SIG-M5 treated with dmso at 0.1 percent for 504 hours (cell line): ENCODE measurements around the gene ITSN2.
"Not testable (repeated sequence)": the region's sequence is repeated elsewhere in the genome, so short reads cannot be mapped to it uniquely, and the experiment has no call there.

ENCODE experiments used
- DNase-seq: peaks from one replicate; lab custom pipeline; 2025; ENCODE audit not compliant: unreplicated experiment; lab: John Stamatoyannopoulos, UW

Gene ITSN2

DNA sequence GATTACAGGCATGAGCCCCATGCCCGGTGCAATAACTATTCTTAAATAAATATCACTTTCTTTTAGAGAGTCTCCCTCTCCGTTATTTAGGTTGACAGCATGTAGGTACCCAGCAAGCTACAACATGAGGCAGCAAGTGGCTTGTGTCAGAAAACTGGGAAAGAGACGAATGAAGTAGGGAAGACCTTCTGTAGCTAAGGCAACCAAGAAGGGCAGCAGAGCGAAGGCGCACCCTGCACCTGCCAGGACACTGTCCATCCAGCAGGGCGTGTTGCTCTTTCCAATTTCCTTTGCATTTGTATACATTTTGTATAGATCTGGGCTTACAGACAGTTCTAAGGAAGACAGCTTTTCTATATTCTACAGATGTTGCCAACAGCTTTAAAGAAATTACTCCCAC lies 137.4 kb downstream of the ITSN2 start:
- DNase-seq: no peak

DNA sequence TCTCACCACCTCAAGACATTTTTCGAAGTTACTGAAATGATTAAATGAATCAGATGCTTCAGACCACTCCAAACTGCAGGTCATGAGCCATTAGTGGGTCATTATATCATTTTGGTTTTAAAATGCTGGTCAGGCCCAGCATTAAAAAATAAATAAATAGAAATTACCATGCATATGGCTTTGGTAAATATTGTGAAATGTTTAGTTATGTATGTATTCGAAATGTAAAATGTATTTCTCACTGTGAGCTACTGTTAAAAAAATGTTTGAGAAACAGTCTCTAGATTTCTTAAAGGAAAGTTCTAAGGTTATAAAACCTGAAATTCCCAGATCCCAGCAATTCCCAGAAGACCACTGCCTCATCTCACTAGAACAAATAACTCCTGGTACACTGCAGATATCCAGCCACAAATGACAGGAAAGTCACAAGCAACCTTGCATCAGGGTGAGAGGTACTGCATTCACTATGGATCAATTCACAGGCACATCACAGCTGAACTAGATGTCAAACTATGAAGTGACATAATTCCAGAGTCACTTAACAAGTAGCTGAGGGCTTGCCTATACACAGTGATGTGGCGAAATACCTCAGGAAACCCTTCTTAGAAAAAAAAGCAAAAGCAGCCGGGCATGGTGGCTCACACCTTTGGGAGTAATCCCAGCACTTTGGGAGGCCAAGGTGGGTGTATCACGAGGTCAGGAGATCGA lies 138.8 kb downstream of the ITSN2 start:
- DNase-seq: no peak

DNA sequence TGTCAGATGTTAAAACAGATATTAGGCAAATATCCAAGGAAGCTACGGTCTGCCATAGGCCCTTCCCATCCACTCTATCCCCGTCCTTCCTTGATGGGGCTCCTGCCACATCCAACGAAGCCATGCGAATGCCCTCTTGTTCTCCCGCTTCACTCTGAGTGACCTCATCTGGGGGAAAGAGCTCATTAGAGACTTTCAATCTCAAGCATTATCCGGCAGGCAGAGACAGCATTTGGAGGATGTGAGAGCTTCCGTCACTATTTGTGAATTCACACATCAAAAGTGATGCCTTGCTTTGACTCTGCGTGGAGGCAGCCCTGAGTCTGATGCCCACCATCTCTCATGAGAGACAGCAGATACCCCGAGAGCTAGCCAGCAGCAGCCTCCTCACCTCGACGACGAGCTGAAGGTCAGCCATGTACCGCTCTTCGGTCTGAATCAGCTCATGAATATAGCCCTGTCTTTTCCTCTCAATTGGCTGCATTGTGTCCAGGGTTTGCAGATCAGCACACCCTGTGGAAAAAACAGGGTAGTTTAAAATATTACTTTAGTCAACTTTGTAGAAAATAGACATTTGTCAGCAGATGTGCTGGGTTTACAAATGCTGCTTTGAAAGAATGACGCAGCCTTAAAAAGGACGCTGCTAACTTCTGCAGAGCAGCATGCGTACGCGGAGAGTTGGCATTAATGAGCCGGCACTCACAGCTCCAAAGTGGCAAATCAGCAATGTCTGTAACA lies 139.6 kb downstream of the ITSN2 start:
- DNase-seq: no peak

DNA sequence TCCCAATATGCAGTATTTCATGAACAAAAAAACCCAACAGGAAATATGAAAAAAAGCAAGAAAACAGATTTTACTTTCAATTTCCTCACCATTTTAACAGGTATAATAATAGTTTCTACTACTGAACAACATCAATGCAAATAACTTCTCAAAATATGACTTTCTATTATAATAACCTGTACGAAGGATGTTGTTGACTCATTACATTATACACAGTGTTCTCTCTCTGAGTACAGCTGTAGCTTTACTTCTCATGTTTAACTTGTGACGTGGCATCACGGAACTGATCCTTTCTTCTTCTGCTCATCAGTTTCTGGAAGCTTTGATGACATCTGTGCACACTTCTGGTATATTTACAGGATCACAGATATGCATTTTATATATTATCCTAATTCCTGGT lies 145.5 kb downstream of the ITSN2 start:
- no peak for DNase-seq

DNA sequence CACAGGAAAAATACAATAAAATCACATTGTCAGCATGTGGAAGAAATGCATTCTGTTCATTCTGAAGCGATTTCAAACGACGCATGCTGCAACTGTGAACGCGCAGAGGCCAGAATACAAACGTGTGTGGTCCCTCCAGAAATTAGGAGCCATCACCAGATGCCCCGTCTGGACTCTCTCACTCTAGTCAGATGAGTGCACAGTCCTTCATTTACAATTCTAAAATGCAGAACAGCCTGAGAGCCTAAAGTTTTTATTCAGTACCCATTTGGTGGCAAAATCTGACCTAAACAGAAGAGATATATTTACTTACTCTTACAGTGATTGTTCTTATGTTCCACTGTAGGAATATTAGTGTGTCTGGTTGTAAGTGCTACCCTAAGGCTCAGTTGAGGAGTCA lies 148.9 kb downstream of the ITSN2 start:
- no peak for DNase-seq

DNA sequence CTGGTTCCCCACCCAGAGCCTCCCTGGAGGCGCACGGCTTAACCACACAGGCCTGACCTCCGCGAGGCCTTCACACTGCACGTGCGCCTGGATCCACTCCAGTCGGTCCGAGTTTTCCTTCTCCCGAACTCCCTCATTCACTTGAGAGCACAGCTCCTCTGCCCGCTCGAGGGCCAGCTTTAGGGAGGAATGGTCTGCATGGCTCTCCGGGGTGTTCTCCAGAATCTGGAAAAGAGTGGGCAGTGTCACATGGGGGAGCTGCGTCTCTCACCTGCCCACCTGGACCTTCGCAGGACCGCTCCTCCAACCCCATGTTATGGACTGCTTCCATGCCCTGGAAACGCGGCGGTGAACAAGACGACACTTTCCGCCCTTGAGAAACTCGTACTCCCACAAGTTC lies 149.6 kb downstream of the ITSN2 start:
- no peak for DNase-seq

DNA sequence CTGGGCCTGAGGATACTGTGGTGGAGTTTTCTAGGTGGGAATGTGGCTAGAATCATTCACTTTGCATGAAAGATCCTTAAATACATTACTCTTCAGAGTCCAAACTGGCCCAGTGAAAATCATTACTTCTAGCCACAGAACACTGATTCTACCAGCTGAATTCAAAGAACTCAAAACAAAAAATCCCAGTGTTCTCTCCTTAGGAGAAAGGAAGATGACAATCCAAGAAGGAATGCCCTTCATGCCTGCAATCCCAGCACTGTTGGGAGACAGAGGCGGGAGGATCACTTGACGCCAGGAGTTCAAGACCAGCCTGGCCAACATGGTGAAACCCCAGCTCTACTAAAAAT lies 150.3 kb downstream of the ITSN2 start:
- DNase-seq: no peak

DNA sequence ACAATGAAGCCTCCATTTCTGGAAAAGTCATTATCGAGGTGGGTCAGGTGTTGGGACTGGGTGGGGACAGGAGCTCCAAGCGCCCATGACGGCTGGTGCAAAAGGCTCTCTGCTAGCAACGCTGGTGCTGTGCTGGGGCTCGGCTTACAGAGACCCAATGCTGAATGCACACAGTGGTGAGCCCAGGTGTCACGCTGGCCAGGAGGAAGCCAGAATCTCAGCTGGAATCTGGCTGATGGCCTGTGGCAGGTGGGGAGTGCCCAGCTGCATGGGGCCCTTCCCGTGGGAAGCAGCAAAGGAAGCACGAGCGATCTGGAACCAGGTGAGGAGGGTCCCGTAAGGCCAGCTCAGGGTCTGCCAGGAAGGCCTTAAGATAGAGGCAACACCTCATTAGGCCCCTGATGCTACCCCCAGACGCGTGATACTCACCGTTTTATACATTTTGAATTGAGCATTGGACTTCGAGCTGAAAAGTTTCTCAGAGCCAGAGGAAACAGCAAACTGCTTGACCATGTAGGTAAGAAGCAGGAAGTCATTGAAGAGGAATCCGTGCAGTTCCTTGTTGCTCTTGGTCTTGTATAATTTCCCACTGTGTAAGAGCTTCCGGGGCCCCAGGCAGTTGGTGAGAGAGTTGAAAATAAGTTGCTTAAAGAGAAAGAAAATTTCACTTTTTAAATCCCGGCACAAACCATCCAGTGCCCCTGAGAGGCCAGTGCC lies 150.8 kb downstream of the ITSN2 start:
- DNase-seq: no peak

DNA sequence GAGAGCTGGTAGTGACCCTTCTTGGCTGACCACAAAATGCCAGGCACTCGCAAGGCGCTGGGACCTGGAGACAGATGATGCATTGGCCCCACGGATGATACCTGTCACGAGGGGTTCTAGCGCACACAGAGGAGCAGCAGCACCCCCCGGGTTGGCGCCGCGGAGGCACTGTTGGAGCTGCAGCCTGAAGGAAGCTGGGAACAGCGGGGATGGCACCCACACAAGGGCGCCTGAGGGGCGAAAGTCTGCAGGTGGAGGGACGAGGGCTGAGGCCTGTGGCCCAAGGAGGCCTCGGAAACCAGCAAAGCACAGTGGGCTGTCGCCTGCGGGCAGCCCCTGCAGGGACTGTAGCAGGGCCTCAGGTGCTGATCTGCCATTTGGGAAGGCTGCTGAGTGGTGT lies 151.8 kb downstream of the ITSN2 start:
- DNase-seq: no peak

DNA sequence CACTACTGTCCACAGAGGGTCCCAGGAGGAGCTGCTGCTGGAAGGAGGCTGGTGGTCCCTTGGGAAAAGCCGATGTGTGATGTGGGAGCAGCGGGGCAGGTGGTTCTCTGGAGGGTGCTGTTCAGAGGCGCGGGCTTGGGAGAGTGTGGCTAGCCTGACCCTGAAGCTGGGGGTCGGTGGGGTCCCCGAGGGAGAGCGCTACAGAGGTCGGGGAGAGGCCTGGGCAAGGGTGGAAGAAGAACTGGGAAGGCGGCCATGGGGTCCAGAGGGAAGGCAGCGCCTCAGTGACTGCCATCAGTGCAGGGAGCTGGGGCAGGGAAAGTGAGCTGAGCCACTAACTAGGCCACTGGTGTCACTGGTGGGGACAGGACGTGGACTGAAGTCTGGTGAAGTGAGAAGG lies 153.0 kb downstream of the ITSN2 start:
- DNase-seq: no peak

DNA sequence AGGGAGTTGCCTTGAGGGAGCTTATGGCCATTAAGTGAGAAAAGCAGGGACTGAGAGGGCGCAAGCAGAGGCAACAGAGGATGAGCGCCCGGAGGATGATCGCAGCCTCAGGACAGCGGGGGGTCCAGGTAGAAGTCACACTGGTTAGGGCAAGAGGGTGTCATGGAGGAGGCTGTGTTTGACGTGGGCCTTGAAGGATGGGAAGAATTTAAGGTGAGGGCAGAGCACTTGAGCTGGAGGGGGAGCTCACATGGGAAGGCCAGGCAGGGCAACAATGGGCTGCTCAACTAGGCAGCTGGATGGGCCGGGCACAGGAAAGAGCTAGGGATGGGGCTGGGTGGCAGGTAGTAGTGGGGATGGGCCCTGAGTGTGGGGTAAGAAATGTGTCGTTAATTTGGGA lies 153.6 kb downstream of the ITSN2 start:
- DNase-seq: no peak

DNA sequence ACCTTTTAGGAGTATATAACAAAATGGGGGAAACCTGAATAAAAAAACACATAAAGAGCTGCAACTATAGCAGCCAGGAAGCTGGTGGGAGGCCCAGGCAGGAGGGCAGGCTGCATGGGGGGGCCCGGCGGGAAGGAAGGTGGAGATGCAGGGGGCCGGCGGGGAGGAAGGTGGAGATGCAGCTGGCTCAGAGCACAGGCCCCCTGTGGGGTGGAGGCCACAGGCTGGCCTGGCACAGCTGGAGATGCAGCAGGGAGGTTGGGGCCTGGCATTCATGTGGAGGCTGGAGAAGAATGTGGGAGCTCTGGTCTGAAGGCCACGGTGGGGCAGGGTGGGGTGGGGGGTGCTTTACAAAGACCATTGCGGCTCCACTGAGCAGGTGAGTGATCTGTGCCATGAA lies 154.1 kb downstream of the ITSN2 start:
- no peak for DNase-seq

DNA sequence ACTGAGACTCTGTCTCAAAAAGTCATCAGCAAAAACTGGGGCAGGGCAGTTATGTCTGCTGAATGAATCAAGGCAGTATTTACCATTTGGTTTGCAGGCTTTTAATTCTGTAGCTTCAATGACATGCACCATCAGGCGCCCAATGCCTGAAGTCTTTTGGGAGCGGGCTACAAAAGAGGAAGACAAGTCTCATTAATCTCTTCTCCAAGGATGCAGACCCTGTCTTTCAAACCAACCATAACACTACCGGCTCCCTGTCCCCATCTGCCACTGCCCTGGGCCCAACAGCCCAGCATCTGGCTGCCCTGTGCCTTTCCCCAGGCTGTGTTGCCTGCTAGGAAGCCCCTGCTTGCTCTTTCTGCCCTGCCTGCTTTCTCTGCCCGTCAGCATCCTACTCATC lies 155.2 kb downstream of the ITSN2 start:
- no peak for DNase-seq

DNA sequence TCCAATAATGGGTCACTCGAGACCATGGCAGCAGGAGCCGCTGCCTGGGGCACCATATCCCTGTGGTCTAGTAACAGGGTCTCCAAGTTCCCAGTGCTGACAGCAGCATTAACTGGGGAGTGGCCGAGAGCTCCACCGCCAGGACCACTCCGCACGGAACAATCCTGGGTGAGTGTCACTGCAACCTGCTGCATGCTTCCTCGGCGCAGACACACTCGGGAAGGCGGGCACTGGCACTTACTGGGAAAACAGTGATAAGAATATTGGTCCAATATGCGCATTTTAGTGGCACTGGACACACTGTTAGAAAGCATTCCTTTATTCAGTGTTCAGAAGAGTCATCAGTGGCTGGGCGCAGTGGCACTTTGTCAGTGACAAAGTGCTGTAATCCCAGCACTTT lies 155.8 kb downstream of the ITSN2 start:
- DNase-seq: no peak

DNA sequence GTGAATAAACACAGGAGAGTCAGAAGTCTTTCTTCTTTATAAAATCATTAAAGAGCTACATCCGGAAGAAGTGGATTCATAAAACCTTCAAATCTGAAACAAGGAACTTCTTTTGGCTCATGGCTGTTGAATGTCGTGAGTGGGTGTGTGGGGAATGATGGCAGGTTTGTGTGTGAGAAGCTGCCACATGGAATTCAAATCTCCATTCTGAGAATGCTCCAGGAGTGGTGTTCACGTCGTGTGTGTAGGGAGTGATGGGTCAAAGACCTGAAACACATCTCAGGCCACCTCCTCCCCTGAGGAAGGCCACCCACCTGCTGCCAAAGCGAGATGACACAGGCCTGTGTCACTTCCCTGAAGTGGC lies 156.6 kb downstream of the ITSN2 start:
- DNase-seq: no peak

DNA sequence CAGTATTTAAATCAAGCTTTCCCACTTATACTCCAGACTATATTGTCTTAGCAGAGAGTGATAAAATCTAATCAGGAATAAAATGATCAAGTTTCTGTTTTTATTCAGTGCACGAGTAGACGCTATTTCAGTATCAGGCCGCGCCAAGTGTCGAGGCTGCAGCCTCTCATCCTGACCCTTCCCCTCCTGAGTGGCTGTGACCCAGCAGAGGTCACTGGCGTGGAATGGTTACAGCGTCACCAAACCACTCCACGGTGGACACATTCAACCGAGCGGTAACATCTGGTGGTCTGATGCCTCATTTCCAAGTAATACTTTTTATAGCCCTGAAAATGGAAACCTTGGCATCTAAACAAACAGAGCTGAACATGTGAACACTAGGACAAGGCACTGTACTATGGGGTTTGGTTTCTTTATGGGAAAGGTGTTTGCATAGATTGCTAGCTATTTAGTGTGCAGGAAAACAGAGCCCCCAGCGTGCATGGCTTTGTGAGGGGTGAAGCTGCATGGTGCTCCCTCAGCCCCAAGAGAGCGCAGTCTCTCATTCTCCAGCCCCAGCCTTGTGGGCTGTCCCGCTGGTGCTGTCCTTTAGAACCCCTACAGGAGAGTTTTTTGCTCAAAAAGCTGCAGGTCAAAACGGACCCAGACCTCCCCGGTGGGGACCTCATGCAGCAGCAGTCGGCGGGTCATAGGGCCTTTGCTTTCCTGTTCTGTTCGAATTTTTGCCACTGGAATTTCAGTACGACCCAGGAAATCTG lies 157.1 kb downstream of the ITSN2 start:
- no peak for DNase-seq

DNA sequence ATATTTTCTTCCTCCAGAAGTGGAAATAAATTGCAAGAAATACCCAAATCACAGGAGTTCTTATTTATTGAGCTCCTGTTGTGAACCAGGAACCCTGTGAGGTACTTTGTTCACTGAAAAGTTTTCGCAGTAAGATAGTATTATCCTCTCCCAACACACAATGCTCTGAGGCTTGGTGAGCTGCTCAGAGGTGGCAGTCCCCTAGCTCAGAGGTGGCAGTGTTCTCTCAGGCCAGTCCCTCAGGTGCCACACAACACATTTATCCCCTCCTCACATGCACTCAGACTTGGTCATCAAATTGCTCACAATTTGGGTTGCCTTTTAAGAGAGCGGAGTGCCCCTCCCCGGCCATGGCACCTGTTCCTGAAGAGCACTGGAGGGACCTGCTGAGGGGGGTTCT lies 159.5 kb downstream of the ITSN2 start:
- DNase-seq: no peak

DNA sequence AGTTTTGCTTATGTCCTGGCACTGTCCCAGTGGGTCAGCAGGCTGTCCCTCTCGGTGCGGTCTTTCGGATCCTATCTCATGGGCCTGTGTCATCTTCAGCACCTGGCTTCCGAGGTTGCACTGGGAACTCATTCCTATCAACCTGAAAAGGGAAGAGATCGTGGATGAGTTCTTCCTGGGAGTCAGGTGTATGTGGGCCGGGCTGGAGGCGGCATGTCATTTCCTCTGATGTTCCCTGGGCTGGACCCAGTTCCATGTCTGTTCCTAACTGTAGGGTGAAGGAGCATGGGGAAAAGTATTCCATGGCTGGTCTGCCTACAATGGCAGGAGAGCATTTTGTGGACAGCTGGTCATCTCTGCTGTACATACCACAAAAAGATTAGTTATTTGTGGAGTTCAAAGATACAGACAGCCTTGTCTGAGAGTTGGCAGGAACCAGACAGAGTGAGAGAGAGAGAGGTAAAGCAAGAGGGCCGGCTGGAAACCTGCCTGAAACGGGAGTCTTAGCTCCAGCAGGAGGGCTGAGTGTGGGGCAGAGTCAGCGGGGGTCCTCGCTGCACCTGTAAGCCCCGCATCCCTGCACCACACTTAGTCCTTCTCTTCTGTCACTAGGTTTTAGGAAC lies 160.3 kb downstream of the ITSN2 start:
- no peak for DNase-seq

DNA sequence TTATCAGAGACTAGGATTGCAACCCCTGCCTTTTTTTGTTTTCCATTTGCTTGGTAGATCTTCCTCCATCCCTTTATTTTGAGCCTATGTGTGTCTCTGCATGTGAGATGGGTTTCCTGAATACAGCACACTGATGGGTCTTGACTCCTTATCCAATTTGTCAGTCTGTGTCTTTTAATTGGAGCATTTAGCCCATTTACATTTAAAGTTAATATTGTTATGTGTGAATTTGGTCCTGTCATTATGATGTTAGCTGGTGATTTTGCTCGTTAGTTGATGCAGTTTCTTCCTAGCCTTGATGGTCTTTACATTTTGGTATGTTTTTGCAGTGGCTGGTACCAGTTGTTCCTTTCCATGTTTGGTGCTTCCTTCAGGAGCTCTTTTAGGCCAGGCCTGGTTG lies 163.1 kb downstream of the ITSN2 start:
- DNase-seq: not testable (repeated sequence)

DNA sequence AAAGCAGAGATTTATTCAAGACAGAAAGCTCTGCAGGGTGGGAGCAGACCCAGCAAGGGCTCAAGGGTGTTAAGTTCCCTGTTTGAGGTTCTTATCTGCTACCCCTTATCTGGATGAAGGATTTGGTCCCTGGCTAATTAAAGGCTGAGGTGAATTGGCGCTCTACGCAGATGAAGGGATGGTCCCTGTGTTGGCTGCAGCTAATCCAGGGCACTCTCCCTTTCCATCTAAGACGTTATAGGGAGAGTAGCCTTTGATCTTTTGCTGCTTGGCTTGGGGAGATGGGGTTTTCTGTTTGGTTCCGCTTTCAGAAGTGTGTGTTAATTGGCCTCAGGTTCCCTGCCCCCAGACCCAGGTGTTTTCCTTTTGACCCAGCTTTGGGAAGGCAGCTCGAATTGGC lies 168.5 kb downstream of the ITSN2 start:
- no peak for DNase-seq

DNA sequence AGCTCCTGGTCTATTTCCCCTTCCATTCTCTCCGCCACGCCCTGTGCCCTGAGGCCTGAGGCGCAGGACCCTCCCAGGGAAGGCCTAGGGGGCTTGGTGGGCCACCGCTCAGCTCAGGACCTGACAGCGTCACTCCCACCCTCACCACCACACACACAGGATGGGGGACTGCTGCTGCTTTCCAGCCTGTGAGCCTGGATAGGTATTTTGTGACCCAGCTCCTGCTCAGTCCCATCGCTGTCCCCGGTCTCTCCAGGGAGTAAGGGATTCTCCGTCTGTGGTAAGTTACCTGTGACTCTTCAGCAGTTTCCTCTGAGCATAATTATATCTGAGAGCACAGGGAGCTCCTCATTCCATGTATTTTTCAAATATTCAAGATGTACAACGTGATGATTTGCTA lies 169.2 kb downstream of the ITSN2 start:
- no peak for DNase-seq
